GM18499 (cell line): ENCODE measurements around the gene UCHL5.
"Not testable (repeated sequence)": the region's sequence is repeated elsewhere in the genome, so short reads cannot be mapped to it uniquely, and the experiment has no call there.

Experiments
- ATAC-seq: cut with Tn5 transposase; IDR thresholded peaks from one replicate; pipeline ENCODE4 v1.9.1; 2021; ENCODE audit warnings: moderate number of reproducible peaks; ENCODE audit not compliant: insufficient read depth, unreplicated experiment

The UCHL5 gene

DNA sequence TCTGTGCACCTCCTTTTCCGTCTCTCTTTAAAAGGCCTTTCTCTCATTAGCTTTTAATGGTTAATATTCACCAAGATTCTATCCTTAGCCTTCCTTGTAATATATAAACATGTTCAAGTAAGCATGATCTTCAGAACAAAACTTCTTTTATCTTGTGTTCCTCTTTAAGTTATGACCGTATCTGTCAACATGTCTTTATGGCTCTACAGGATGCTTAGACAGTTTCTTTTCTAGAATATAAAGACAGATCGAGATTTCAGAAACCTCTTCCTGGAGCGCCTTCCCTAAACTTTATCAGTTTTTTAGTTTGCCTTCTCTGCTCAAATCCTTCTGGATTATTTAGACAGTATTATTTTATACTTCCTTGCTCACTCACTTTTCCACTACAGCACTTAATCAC, 7.4 kb upstream of the UCHL5 start:
- ATAC-seq: no peak

DNA sequence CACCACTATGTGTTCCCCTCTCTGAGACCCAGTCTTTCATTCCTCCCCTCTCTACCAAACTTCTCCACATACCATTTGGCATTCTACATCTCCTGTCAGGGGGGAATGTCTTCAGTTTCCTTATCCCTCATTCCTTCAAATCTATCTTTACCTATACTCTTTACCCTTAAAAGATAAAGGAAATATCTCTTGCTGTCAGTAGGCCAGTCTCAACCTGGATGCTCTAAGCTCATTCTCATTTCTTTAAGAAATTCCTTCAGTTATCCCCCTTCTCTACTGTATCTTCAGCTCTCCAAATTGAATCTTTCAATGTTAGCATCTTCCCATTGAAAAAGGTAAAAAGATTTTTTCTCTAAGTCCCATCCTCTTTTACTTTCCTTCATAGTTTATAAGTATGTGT, 6.8 kb upstream of the UCHL5 start:
- ATAC-seq: no peak

DNA sequence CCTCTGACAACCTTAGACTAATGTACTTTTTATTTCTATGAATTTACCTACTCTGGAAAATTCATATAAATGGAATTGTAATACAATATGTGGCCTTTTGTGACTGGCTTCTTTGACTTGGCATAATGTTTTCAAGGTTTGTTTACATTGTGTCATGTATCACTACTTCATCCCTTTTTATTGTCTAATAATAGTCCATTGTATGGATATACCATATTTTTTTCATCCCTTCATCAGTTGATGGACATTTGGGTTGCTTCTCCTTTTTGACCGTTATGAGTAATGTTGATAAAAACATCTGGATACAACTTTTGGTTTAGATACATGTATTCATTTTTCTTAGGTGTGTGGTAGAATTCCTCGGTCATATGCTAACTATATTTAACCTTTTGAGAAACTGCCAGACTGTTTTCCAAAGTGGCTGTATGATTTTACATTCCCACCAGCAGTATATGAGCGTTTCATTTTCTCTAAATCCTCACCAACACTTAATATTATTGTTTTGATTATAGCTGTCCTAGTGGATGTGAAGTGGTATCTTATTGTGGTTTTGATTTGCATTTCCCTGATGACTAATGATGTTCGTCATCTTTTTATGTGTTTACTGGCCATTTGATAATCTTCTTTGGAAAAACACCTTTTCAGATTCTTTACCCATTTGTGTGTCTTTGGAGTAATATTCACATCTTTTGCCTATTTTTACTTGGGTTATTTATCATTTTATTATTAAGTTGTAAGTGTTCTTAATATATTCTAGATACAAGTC, 3.7 kb upstream of the UCHL5 start:
- ATAC-seq: no peak

DNA sequence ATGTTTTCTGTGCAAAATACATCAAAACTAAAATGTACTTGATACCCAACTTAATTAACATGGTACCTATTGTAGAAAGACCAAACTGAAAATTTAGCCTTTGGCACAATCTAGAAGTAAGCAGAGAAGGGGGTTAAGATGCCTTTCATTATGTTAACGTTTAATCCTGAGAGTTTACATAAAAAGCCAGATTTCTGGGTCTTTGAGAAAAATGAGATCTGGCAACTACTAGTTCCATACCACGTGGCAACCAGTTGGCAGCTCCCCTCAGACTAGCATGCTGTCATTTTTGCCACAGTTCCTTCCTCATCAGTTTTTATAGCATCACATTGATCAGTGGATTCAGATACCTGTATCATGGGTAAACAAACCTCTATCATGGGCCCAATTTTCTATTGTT, 1.8 kb upstream of the UCHL5 start:
- no peak for ATAC-seq

DNA sequence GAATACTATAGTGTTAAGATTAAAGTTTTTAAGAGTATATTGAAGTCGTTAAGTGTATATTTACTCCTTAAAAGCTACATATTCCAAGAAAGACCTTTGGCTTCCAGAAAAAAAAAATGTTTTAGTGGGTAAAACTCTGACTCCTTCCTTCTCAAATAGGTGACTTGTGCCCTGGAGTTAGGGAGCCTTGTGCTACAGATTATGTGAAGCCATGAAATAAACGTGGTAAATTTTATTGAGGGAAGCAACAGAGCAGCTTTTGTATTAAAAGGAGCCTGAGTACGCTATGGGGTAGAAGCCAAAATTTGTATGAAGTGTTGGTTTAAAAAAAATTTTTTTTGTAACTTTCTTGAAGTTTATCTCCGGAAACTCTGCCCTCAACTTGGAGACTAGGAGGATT, 1.2 kb upstream of the UCHL5 start:
- no peak for ATAC-seq

DNA sequence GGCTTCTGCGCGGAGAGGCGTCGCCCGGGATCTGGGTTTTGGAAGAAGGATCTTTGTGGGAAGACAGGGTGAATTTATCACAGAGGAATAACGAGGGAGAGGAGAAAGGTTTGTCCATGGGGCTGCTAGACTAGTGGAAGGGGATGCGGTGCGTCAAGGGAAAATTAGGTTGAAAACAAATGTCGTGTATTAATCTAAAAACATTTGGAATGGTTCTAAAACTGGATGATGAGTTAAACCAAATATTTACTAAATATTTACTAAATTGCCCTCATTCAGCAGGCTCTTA, 899 bp upstream of the UCHL5 start:
- ATAC-seq: no peak

DNA sequence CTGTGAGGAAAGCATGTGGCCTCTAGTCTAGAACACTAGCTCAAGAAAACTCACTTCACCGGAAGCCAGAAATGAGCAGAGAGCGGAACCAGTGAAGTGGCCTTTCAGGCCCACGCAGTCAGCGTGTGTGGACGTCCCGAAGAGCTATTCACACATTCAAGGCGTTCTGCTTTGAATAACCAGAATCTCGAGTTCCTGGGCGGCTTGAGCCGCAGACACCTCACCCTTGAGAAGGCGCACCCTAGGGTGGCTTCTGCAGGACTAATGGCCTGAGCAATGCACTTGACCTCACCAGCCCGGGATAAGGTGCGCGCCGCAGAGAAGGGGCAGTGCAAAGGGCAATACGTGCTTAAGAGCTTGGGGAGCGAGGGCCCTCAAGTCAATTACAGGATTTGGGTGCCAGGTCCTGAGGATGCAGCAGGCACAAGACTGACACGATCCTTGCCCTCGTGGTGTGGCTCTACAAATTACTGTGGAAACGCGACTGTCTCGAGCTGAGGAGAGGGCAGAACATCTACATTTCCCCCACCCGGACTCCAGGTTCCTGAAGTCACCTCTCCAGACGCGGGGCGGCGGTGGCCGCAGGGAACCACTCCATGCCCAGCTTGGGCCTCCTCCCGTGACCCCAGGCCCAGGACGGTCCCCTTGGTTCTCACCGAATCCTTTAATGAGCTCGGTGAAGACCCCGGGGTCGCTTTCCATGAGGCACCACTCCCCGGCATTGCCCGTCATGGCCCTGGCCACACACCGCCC, 455 bp downstream of the UCHL5 start:
- peak; percentile 33 for ATAC-seq

DNA sequence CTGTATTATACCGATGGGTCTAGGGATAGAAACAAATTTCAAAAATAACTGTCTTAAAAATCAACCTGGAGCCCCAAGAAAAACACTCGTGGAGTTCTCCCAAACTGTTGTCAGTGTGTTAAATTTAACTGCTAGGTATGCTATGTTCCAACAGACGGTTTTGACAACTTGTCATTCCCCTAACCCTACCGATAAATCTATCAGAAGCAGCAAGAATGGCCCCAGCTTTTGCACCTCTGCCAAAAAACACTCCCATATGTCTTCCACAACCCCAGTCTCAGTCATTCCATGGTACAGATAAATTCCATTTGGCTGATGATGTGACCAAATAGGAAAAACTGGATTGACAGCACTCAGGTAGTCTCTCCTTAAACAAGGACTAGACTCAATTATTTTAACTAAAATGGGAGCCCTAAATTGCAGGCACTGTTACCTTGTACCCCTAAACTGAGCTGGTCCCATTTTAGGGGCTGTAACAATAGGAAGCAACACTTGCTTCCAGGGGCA, 4.9 kb downstream of the UCHL5 start:
- no peak for ATAC-seq

DNA sequence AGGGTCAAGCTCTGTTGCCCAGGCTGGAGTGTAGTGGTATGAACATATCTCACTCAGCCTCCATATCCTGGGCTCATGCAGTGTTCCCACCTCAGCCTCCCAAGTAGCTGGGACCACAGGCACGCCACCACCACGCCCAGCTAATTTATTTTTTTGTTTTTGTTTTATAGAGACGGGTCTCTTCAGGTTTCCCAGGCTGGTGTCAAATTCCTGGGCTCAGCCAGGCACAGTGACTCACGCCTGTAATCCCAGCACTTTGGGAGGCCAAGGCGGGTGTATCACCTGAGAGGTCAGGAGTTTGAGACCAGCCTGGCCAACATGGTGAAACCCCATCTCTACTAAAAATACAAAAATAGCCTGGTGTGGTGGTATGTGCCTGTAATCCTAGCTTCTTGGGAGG, 10.2 kb downstream of the UCHL5 start:
- not testable (repeated sequence) for ATAC-seq

DNA sequence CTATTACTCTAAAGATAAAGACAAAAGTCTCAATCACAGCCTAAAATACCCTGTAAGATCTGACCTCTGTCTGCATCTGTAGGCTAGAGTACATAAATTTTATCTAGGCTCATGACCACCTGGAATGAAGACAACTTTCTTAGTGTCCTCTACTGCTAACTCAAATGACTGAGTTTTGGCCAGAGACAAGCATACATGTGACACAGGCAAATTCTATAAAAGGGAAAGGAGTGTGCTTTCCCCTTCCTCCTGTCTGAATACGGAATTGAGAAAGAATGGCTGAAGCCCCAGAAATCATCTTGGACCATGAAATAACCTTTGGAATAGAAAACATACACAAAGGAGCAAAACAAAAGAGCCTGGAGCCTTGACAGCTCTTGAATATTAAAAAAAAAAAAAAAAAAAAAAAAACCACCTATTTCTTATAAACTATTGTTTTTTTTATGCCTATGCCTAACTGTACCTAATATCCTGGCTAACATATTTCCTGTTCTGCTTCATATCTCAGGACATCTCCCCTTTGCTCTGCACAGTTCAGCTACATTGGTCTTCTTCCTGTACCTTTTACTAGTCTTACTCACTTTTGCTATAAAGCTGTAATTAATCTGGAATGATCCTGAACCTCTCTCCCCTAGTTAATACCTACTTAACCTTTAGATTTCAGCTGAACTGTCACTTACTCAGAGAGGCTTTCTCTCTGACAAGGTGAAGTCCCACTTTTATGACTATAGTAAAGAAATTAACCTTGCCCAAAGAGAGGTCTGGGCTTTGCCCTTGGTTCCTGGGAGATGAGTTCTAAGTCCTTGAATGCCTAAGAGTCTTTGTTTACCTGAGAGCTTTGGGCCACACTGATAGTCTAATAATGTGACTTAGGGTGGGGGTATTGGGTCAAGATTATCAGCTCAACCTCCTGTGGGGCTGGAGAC, 16.1 kb downstream of the UCHL5 start:
- no peak for ATAC-seq

DNA sequence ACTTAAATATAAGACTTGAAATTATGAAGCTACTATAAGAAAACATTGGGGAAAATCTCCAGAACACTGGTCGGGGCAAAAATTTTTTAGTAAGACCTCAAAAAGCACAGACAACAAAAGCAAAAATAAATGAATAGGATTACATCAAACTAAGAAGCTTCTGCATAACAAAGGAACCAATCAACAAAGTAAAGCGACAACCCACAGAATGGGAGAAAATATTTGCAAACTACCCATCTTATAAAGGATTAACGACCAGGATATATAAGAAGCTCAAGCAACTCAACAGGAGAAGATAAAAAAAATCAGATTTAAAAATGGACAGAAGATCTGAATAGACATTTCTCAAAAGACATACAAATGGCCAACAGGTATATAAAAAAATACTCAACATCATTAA, 19.1 kb downstream of the UCHL5 start:
- ATAC-seq: no peak

DNA sequence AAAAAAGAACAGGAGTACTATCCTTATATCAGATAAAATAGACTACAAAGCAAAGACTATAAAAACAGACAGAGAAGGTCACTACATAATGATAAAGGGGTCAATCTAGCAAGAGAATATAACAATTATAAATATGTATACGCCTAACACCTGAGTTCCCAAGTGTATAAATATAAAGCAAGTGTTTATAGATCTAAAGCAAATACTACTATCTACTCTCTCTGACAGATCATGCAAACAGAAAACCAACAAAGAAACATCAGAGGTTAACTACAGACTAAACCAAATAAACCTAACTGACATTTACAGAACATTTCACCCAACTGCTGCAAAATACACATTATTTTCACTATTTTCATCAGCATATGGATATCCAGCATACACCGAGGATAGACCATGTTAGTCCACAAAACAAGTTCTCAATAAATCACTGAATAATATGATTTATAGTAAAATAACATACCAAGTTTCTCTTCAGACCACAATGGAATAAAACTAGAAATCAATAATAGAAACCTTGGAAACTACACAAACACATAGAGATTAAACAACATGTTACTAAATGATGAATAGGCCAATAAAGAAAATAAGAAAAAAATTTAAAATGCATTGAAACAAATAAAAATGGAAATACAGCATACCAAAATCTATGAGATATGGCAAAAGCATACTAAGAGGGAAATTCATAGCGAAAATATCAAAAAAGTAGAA, 22.7 kb downstream of the UCHL5 start:
- ATAC-seq: no peak

DNA sequence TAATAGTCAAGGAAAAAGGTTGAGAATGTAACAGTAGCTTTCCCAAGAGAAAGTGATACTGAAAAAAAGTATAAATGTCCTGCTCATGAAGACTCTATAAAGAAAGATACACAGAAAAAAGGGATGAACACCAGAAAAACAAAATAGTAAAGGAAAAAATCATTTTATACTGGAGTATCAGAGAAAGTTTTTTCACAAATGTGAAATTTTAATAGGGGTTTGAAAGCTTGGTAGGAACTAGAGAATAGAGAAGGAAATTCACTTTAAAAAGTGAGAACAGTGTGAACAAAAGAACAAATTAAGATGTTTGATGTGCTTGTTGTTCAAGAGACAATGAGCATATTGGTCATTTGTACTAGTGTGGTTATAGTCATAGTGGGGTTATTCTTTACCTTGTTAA, 25.6 kb downstream of the UCHL5 start:
- ATAC-seq: no peak

DNA sequence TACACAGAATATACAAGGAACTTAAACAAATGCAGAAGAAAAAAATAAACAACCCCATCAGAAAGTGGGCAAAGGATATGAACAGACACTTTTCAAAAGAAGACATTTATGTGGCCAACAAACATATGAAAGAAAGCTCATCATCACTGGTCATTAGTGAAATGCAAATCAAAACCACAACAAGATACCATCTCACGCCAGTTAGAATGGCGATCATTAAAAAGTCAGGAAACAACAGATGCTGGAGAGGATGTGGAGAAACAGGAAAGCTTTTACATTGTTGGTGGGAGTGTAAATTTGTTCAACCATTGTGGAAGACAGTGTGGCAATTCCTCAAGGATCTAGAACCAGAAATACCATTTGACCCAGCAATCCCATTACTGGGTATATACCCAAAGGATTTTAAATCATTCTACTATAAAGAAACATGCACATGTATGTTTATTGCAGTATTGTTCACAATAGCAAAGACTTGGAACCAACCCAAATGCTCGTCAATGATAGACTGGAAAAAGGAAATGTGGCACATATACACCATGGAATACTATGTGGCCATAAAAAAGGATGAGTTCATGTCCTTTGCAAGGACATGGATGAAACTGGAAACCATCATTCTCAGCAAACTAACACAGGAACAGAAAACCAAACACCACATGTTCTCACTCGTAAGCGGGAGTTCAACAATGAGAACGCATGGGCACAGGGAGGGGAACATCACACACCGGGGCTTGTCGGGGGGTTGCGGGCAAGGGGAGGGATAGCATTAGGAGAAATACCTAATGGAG, 26.3 kb downstream of the UCHL5 start:
- ATAC-seq: not testable (repeated sequence)

DNA sequence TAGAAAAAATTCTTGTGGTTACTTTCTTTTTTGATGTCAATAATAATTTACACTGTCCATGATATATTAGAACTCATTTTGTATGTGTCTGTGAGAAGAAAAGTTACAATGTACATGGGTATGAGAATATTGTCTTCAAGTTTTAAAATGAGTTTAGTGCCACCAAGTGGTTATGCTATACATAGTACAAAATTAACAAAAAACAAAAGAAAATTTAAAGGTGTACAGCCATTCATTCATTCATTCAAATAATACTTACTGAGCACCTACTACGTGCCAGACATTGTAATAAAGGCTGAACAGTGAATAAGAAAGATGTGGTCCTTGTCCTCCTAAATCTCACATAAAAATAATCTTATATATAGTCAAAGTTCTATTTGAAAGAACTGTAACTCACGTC, 27.7 kb downstream of the UCHL5 start:
- no peak for ATAC-seq

DNA sequence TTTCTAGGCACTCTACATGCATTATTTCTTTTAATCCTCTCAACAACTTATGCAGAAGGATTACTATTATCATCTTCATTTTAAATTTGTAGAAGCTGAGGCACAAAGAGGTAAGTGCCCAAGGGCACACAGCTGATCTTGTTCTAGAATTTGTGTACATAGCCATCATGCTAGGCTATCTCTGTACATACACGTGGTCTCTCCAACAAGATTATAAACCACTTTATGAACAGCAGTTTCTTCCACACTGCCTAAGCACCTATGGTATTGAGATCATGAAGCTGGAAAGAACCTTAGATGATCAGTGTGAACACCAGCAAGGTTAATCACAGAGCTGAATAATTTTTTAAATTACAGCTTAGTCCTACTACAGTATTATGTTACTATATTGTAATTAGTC, 28.9 kb downstream of the UCHL5 start:
- no peak for ATAC-seq

DNA sequence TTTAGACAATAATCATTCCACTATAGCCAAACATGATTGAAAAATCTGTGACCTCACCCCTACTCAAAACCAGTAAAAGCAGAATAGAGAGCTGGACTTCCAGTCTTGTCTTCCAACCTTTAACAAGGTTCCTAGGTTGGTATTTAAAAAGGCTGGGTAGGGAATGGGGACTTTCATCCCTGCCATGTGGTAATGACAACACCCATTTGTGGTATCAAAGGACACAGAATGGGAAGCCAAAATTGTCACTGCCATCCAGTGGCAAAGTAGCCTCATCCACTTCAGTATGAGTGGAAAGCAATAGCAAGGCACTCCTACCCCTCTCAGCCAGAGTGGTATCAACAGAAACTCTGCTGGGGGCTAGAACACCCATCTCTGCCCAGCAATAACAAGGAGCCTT, 33.9 kb downstream of the UCHL5 start:
- no peak for ATAC-seq

DNA sequence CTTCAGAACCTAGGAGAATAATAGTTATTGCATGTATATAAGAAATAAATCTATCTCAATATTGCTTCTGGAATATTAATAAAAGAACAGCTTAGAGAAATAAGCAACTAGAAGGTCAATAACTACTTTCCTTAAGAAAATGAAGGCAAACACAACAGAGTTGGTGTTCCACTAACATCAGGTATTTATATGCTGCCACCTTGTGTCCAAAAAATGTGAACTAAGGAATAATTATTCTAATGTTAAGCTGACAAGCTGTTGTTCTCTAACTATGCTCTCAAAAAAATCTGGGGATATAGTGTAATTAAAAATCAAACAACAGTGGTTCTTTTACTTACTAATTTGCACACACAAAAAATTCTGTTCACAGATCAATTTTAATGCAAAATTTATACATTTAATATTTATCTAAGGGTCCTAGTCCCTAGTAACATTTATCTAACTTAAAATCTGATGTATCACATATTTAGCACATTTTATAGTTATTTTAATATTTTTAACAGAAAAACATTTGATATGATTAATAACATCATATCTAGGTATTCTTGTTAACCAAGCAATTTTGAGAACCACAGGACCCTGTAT, 39.6 kb downstream of the UCHL5 start:
- ATAC-seq: no peak

DNA sequence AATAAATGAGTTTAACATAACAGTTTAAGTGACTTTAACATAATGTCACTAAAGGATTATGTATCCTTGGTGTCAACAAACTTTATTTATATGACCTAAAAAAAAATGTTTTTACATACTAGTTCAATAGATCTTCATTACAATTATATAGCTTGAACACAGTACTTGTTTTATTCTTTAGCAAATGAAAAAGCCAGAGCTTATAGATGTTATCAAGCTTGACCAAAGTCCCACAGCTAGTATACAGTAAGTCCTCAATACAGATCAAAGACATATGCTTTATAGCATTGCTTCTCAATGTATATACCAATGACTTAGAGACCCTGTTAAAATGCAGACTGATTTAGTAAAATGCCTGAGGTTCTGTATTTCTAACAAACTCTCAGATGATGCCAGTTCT, 42.4 kb downstream of the UCHL5 start:
- no peak for ATAC-seq
